ENCODE results near the gene RTTN.

DNA sequence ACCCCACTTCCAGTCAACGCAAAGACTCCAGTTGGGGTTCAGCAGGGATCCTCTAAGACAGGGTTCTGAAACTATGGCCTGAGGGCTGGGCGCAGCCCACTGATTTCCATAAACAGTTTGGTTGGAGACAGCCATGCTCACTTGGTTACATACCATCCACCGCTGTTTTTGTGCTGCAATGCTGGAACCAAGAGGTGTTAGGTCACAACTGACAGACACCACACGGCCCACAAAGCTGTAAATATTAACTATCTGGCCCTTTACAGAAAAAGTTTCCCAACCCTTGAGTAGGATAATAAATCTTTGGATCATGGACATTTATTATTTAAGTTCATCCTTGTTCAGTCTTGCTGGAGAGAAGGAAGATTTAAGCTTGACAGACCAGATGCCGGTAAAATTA lies 249.4 kb downstream of the RTTN start:
- TF ChIP-seq, protein P1, sequence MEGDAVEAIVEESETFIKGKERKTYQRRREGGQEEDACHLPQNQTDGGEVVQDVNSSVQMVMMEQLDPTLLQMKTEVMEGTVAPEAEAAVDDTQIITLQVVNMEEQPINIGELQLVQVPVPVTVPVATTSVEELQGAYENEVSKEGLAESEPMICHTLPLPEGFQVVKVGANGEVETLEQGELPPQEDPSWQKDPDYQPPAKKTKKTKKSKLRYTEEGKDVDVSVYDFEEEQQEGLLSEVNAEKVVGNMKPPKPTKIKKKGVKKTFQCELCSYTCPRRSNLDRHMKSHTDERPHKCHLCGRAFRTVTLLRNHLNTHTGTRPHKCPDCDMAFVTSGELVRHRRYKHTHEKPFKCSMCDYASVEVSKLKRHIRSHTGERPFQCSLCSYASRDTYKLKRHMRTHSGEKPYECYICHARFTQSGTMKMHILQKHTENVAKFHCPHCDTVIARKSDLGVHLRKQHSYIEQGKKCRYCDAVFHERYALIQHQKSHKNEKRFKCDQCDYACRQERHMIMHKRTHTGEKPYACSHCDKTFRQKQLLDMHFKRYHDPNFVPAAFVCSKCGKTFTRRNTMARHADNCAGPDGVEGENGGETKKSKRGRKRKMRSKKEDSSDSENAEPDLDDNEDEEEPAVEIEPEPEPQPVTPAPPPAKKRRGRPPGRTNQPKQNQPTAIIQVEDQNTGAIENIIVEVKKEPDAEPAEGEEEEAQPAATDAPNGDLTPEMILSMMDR (IDR thresholded peaks at IDR 0.05; ENCODE audit: low read length) = no peak
- TF ChIP-seq EZH2 (optimal IDR thresholded peaks at IDR 0.05; ENCODE audit: low read depth, low read length) = no peak
